ENCODE results near the gene RGMB.
A peak's percentile ranks its signal among the peaks of the same experiment; 100 is the strongest.

The RGMB gene

GRCh38 chr5:98785244-98785643 lies 11.8 kb downstream of the RGMB start:
- no peak for DNase-seq (ENCODE audit: low read depth)

DNA sequence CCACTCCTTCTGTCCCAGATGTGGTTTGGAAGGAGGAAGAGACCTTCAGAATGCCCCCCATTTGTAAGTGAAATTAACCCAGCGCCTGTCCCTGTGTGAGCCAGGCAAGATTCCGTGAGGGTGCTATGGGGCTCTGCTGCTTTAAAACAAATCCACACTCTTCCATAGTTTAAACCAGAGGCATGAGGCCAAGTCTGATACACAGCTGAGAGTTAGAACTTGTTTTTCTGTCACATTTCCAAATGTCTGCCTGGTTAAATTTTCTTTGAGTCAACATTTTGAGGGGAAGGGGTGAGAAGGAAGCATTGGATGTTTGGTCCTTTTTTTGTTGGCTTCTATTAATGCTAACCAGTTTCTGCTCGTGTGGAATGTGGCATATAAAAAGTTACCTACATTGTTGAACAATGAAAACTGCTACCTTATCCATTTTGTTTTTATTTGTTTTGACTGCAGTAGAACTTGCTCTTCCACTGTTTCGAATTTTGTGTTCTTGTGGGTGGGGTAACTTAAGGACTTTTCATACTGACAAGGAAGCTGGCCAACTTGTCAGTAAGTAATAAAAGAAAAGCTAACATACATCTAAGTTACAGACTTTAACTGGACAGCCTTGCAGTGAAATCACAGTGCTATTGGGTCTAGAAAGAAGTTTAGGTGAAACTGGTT lies 12.9 kb downstream of the RGMB start:
- no peak for DNase-seq (ENCODE audit: low read depth)

DNA sequence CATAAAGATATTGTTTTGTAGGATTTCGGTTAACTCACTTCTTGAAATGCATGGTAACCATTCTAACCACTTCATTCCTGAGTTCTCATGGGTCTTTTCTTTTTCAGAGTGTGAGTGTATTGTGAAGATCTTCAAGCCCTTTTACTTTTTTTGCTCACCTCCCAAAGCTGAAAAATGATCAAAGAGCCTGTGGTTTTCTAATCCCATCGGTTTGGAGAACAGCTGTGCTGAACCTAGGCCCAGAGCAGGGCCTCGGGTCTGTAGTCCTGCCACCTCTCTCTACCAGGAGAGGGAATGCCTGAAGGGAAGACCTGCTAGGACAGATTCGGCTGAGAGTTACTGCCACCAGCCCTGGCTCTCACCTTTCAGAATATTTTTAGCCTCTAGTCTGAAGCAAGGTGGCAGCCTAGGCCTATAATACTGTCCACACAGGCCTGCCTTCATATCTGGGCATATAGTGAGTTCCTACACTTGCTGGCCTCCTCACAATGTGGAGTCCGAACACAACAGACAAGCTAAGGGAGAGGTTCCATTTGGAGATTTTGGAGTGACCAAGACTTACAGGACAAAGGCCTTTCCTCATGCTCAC lies 13.8 kb downstream of the RGMB start:
- no peak for DNase-seq (ENCODE audit: low read depth)

- no peak for DNase-seq (ENCODE audit: low read depth)
Observed at GRCh38 chr5:98789029-98789428, 15.6 kb downstream of the RGMB start.

GRCh38 chr5:98791001-98791519 lies 17.6 kb downstream of the RGMB start:
- no peak for DNase-seq (ENCODE audit: low read depth)

DNA sequence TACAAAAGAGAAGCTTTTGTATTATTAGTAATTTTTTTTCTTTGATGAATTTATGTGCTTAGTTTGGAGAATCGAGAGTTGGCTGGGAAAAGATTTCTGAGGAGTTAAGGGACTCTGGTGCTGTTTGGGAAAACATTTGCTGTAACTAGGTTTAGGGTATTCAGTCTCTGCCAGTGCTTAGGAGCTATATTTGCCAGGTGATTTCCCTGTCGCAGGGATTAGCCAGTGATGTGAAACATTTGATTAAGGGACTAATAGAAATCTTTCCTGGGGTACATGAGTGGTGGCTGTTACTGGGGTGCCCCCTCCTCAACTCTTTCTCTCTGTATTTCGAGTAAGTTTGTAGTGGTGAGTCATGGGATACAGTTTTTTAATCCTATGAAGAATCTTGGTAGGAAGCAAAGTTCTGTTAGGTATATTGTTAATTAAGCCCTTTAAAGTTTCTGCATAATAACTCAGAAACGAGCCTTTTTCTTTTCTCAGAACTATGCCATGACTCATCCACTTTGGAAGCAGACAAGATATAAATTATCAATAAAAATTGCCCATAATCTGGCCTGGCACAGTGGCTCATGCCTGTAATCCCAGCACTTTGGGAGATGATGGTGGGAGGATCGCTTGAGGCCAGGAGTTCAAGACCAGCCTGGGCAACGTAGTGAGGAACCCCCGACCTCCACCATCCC lies 18.6 kb downstream of the RGMB start:
- no peak for DNase-seq (ENCODE audit: low read depth)

- no peak for DNase-seq (ENCODE audit: low read depth)
Observed at GRCh38 chr5:98793223-98793622, 19.8 kb downstream of the RGMB start.

- DNase-seq (ENCODE audit: low read depth), result no peak
Observed at GRCh38 chr5:98794001-98794400, 20.5 kb downstream of the RGMB start.

GRCh38 chr5:98794414-98795080 lies 21.1 kb downstream of the RGMB start:
- no peak for DNase-seq (ENCODE audit: low read depth)

- DNase-seq (ENCODE audit: low read depth), result no peak
Observed at GRCh38 chr5:98795243-98795642, 21.8 kb downstream of the RGMB start.

DNA sequence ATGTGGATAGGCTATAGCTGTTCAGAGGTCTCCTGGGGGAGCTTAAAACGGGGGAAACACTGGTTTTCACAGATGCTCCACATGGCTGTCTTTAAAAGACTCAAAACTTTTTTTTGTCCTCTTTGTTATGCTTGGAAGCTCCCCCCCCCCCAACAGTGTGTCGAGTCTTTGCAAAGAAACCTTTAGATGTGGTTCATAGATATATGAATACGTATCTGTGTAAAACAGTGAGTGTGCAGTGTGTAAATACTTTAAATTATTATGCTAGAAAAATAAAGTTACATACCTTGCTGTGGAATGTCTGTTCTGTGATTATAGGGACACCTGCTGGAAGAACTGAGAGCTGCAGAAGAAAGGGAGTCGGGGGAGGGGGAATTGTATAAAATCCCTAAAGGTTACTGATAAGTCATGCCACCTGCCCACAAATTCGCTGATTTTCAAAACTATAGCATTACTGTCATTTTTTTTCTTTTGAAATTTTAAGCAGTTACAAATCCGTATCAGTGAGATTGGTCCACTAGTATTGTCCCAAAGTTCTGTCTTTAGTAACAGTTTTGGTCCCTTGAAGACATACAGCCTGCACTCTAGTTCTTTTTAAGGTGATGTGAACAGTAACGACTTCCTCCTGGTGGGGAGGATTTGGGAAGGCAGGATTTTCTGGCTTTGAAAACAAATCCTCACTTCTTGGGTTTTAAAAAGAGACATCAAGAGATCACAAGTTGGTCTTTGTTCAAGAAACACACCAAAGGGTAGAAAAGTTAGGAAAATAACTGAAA lies 22.9 kb downstream of the RGMB start:
- DNase-seq (ENCODE audit: low read depth), result peak; percentile 9

- DNase-seq (ENCODE audit: low read depth), result no peak
Observed at GRCh38 chr5:98798371-98798770, 24.9 kb downstream of the RGMB start.

GRCh38 chr5:98798847-98799246 lies 25.4 kb downstream of the RGMB start:
- DNase-seq (ENCODE audit: low read depth), result no peak

DNA sequence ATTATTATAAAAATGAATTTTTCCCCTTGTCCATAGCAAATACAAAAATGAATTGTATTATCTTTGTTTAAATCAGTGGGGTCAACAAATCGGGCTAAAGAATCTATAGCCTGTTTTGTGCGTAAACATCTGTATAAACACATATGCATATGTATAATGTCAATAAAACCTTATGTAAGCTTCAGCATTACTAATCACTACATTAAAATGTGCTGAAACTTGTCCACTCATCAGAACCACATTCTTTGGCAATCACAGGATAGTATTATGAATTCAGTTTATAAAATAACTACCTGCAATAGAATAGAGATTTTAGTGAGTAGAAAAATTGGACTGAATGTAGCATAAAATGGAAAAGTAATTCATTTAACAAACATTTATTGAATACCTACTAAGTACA lies 30.6 kb downstream of the RGMB start:
- DNase-seq (ENCODE audit: low read depth), result no peak

- no peak for DNase-seq (ENCODE audit: low read depth)
Observed at GRCh38 chr5:98805070-98805469, 31.6 kb downstream of the RGMB start.

DNA sequence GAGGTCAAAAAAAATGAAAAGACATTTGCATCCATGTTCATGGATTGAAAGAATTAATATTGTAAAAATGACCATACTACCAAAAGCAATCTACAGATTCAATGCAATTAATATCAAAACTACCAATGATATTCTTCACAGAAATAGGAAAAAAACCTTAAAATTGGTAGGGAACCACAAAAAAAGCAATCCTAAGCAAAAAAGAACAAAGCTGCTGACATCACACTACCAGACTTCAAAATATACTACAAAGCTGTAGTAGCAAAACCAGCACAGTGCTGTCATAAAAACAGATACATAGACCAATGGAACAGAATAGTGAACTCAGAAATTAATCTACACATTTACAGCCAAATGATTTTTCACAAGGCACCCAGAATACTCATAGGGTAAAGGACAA lies 34.3 kb downstream of the RGMB start:
- DNase-seq (ENCODE audit: low read depth), result no peak

DNA sequence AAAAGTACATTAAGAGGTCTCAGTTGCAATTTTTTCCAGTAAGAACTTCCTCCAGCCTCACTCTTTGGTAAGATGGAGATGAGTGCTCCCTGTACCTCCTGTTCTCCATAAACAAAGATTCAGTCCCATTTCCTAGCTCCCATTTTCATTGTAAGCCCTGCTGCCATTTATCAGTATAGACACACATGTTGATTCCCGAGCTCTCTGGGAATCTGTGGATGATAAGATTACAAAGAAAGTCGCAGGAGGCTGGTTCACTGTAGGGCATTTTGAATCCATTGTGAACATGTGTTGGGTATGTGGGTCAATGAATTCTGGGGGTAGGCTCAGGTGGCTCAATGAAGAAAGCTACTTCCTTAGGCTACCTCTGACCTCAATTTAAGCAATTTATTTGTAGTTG lies 36.7 kb downstream of the RGMB start:
- DNase-seq (ENCODE audit: low read depth), result no peak

- DNase-seq (ENCODE audit: low read depth), result no peak
Observed at GRCh38 chr5:98813755-98814154, 40.3 kb downstream of the RGMB start.

- DNase-seq (ENCODE audit: low read depth), result no peak
Observed at GRCh38 chr5:98816582-98817222, 43.2 kb downstream of the RGMB start.

DNA sequence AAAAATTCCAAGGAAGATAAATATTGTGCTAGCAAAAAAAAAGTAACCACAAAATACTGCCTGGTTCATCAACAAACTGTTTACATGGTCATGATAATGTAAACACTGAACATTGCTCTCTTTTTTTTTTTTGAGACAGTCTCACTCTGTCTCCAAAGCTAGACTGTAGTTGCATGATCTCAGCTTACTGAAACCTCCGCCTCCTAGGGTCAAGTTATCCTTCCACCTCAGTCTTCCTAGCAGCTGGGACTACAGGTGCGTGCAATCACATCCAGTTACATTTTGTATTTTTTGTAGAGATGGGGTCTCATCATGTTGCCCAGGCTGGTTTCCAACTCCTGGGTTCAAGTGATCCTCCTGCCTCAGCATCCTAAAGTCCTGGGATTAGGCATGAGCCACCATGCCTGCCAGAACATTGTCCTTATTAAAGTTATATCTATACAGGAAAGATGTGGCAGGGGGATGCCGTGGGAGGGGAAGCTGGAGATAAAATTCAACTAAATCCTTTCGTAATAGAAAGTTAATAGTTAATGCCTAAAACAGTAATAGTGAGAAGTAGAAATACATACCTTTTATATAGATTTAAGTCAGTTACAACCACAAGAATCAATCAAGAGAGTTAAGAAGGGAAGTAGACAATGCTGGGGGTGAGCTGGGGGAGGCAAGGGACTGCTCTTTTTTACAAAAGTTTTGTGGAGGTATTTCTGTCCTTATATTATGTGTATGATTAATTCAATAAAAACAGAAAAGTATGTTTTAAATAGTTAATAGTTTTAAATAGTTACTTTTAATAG lies 52.3 kb downstream of the RGMB start:
- DNase-seq (ENCODE audit: low read depth), result no peak

GRCh38 chr5:98827161-98827560 lies 53.7 kb downstream of the RGMB start:
- no peak for DNase-seq (ENCODE audit: low read depth)

Data from activated T-helper 1 cell treated with Interleukin-2 at 50 U/mL for 16 hours (primary cell).